Coronary artery (tissue), 2 donors: ENCODE results near the gene DNAJB6.

ENCODE experiments used
- DNase-seq: peaks from one replicate; pipeline ENCODE4 v3.0.0-alpha.2; 2017; ENCODE audit warnings: low spot score
- H3K27ac ChIP-seq, 2 donors: fragments of 200-600 bp; sonication (generic); one replicate each; pipeline ENCODE4 v1.5.1; 2016 to 2019
- H3K4me3 ChIP-seq: fragments of 200-600 bp; sonication (generic); 2 replicates; pipeline ENCODE4 v1.5.1; 2016; ENCODE audit warnings: mild to moderate bottlenecking, moderate library complexity
- CTCF ChIP-seq: fragments of 200-600 bp; sonication (generic); IDR thresholded peaks from one replicate; pipeline ENCODE4 v1.5.1; 2019; ENCODE audit warnings: antibody characterized with exemption

Gene DNAJB6

GRCh38 chr7:157400171-157400860 is 63.5 kb downstream of the DNAJB6 start:
- no peak for TF ChIP-seq CTCF
- Histone ChIP-seq H3K27ac (peak overlapping the region in 1 of 2 donors; percentile 93), H3K4me3 (no peak overlapping the region)
- DNase-seq, result no peak

- Histone ChIP-seq H3K27ac (peak overlapping the region in 1 of 2 donors; percentile 2), H3K4me3 (no peak overlapping the region)
- DNase-seq, result no peak
- no peak for TF ChIP-seq CTCF
Measured at GRCh38 chr7:157401567-157402387, 65.0 kb downstream of the DNAJB6 start.

GRCh38 chr7:157402388-157402703 is 65.5 kb downstream of the DNAJB6 start:
- no peak for TF ChIP-seq CTCF
- DNase-seq, result no peak
- H3K4me3 ChIP-seq, result no peak overlapping the region
- peak overlapping the region in 1 of 2 donors; percentile 2 for H3K27ac ChIP-seq

- no peak for DNase-seq
- TF ChIP-seq CTCF, result no peak
- Histone ChIP-seq H3K27ac (no peak overlapping the region), H3K4me3 (no peak overlapping the region)
Measured at GRCh38 chr7:157402911-157403534, 66.2 kb downstream of the DNAJB6 start.

GRCh38 chr7:157403646-157404401 is 67.0 kb downstream of the DNAJB6 start:
- no peak overlapping the region for H3K27ac ChIP-seq
- no peak for TF ChIP-seq CTCF
- DNase-seq, result no peak
- H3K4me3 ChIP-seq, result no peak overlapping the region

GRCh38 chr7:157404845-157405481 is 68.2 kb downstream of the DNAJB6 start:
- TF ChIP-seq CTCF, result no peak
- no peak for DNase-seq

More at GRCh38 chr7:157404845-157405481, 68.2 kb downstream of the DNAJB6 start:
- H3K27ac ChIP-seq, result peak overlapping the region in 1 of 2 donors; percentile 76
- H3K4me3 ChIP-seq, result no peak overlapping the region
